GM12801 (cell line): Measurements from ENCODE around the gene PDIK1L.

Experiments used
- TF ChIP-seq, protein P1 (sequence below): IDR thresholded peaks from one replicate; pipeline ENCODE4 v1.5.1; 2011; ENCODE audit warnings: control low read depth; ENCODE audit not compliant: insufficient read length; ENCODE audit errors: extremely low read depth

Gene PDIK1L

DNA sequence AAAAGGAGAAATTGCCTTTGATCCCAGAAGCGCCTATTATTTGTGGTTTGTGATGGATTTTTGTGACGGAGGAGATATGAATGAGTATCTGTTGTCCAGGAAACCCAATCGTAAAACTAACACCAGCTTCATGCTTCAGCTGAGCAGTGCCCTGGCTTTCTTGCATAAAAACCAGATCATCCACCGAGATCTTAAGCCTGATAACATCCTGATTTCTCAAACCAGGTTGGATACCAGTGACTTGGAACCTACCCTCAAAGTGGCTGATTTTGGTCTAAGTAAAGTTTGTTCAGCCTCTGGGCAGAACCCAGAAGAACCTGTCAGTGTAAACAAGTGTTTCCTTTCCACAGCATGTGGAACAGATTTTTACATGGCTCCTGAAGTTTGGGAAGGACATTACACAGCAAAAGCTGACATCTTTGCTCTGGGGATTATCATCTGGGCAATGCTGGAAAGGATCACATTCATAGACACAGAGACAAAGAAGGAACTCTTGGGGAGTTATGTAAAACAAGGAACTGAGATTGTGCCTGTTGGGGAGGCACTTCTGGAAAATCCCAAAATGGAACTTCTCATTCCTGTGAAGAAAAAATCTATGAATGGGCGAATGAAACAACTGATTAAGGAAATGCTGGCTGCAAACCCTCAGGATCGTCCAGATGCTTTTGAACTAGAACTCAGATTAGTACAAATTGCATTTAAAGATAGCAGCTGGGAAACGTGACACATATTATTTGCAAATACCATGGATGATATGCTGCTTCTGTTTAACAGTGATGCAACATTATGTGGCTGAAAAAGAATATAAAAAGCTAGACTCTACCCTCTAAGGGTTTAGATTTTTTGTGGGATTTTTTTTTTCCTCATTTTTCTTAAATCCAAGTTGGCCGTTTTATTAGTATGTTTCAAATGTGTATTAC lies 10.5 kb downstream of the PDIK1L start:
- TF ChIP-seq, protein P1, sequence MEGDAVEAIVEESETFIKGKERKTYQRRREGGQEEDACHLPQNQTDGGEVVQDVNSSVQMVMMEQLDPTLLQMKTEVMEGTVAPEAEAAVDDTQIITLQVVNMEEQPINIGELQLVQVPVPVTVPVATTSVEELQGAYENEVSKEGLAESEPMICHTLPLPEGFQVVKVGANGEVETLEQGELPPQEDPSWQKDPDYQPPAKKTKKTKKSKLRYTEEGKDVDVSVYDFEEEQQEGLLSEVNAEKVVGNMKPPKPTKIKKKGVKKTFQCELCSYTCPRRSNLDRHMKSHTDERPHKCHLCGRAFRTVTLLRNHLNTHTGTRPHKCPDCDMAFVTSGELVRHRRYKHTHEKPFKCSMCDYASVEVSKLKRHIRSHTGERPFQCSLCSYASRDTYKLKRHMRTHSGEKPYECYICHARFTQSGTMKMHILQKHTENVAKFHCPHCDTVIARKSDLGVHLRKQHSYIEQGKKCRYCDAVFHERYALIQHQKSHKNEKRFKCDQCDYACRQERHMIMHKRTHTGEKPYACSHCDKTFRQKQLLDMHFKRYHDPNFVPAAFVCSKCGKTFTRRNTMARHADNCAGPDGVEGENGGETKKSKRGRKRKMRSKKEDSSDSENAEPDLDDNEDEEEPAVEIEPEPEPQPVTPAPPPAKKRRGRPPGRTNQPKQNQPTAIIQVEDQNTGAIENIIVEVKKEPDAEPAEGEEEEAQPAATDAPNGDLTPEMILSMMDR: no peak

DNA sequence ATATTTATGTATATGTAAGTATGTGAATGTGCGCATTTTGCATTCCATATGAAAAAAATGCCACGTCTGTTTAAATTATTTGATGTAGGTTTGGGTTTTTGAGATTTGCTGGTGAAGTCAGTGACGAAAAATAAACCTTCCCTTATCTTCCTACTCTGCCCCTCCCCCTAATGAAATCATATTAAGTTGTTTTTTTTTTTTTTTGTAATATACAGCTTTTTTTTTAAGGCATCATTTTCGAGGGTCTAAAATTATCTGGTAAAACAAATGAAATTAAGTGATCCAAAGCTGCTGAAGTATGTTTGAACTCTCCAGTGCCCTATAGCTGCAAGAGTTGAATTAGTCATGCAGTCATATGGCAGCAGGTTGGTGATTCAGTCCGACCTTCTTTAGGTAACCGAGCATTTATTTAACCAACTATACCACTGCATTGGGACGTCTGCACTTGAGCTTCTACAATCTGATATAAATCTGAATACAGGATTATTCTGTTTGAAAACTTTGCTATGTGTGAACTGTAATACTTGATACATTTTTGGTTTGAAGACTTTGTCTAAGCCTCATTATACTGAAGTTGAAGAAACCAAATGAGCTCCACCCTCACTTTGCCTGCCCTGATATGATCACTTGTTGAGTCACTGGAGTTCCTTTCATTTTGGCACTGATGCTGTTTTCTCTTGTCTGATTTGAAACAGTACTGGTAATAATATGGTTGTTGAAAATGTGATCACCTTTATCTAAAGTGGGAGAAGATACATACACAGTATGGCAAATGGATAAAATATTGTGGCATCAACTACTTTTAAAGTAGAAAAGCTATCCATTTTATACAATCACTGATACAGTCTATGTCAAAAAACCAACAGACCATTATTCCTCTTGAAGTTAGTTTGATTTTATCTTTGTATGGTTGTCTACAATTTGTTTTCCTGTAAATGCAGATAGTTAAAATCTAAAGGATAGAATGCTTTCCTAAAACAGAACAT lies 11.7 kb downstream of the PDIK1L start:
- TF ChIP-seq, protein P1: no peak

- TF ChIP-seq, protein P1: no peak
Observed at GRCh38 chr1:26124418-26125331, 13.1 kb downstream of the PDIK1L start.

GRCh38 chr1:26125382-26125781 lies 13.8 kb downstream of the PDIK1L start:
- TF ChIP-seq, protein P1: no peak

DNA sequence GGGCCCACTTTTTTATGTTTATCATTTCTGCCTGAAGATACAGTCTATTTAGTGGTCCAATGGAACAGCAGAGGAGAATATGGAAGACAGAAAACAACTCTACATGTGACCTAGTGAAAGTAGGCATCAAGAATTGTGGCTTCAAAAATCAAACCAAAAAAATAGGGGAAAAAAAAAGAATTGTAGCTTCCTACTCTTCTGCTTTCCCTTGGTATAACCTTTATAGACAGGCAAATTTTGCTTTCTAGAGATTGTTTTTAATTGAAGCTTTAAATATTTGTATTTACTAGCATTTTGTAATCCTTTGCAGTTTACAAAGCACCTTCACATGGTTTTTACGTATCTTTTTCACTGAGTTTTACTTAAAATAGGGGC lies 14.3 kb downstream of the PDIK1L start:
- TF ChIP-seq, protein P1: no peak

GRCh38 chr1:26126321-26127084 lies 14.9 kb downstream of the PDIK1L start:
- TF ChIP-seq, protein P1: no peak
